Smooth muscle cell of the brain vasculature (primary cell): ENCODE data around the gene OR2AT4.
"Not testable (repeated sequence)": the region's sequence is repeated elsewhere in the genome, so short reads cannot be mapped to it uniquely, and the experiment has no call there.

Source experiments
- DNase-seq: peaks from one replicate; pipeline ENCODE4 v3.0.0-alpha.2; 2012; ENCODE audit warnings: low read depth, low spot score

The OR2AT4 gene

DNA sequence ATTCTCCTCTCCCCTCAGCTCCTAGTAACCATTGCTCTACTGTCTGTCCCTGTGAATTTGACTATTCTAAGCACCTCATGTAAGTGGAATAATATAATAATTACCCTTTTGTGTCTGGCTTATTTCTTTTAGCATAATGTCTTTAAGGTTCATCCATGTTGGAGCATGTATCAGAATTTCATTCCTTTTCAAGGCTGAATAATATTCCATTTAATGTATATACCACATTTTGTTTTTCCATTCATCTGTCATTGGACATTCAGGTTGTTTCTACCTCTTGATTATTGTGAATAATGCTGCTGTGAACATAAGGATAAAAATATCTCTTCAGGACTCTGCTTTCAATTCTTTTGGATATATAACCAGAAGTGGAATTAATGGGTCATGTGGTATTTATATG, 28.1 kb downstream of the OR2AT4 start:
- DNase-seq: no peak

DNA sequence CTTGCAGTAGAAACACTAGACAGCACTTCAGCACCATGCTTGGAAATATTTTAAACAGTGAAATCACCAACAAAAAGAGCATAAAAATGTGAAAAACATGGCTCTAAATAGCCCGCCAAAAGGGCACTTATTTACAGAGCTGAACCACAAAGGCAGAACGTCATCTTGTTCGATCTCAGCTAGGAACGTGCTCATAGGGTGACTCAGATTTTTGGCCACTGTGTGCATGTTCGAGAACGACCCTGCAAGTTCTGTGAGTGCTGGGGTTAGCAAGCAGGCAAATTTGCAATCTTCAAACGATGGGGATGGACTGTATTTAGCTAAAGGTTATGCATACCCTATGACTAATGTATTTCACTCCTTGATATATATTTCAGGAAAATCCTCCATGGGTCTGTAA, 30.6 kb downstream of the OR2AT4 start:
- DNase-seq: no peak

DNA sequence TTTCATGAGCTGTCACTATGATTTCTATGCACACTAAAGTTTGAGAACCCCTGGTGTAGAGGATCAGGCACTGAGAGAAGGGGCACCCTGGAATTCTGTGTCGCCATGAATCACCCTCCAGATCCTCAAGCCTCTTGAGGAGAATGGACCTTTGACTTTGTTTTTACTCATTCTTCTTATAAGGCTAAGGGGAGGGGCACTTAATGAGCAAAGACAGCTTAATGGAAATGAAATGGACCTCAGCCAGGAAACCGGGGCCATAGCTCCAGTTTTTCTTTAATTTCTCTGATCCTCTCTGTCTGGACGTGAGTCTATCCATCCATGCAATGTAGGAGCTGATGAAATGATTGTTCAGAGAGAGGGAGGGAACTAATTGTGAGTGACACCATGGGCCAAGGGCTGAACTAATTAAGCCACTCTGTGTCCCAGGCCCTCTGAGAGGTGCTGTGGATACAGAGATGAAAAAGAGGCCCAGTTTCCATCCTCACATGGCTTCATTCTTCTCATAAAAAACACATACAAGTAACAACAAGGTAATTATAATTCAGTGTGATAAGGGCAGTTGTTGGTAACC, 32.8 kb downstream of the OR2AT4 start:
- DNase-seq: no peak

DNA sequence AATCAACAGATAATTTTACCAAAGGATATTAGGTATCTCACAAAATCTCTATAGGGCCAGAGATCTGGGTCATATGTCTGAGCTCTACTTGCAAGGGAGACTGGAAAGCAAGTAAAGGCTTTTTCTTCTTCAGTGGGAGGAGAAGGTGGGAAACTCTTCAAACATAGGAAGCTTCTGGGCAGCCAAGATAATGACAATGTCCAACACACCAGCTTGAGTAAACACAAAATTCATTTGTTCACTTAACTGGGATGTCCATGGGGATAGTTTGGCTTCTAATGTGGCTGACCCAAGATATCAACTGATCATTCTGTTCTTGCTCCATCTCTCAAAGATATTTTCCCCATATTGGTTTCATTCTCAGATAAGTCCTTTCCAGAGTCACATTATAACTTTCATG, 37.4 kb downstream of the OR2AT4 start:
- DNase-seq: no peak

GRCh38 chr11:75056814-75057213, 39.9 kb downstream of the OR2AT4 start:
- no peak for DNase-seq

GRCh38 chr11:75055511-75055910, 41.2 kb downstream of the OR2AT4 start:
- DNase-seq: no peak

DNA sequence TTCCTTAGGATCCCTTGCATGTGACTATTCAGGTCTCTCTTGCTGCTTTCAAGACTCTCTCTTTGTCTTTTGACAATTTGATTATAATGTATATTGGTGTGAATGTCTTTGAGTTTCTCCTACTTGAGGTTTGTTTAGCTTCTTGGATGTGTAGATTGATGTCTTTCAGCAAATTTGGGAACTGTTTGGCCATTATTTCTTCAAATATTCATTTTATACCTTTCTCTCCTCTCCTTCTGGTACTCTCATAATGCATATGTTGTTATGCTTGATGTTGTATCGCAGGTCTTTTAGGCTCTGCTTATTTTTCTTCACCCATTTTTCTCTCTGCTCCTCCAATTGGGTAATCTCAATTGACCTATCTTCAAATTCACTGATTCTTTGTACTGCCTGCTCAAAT, 44.2 kb downstream of the OR2AT4 start:
- no peak for DNase-seq

DNA sequence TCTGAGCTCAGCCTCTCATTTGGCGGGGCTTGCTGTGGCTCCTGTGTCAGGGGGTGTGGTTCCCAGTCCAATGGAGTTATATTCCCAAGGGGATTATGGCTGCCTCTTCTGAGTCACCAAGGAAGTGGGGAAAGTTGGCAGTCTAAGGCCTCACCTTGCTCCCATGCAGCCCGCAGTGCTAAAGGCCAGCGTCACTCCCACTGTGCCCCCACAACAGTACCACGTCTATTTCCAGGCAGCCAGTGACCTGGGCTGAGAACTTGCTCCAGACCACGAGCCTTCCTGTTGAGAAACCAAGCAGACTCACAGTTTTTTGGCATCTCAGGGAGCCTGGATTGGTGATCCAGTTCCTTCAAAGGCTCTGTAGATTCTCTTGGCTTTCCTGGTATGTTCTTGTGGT, 45.6 kb downstream of the OR2AT4 start:
- no peak for DNase-seq

DNA sequence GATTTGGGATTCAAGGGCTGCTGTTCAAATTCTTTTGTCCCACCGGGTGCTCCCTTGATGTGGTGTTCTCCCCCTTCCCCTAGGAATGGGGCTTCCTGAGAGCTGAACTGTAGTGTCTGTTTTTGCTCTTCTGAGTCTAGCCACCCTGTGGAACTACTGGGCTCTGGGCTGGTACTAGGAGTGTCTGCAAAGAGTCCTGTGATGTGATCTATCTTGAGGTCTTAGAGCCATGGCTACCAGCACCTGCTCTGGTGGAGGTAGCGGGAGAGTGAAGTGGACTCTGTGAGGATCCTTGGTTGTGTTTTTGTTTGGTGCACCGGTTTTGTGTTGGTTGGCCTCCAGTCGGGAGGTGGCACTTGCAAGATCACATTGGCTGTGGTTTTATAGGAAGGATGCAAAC, 46.2 kb downstream of the OR2AT4 start:
- DNase-seq: no peak

- DNase-seq: not testable (repeated sequence)
These were observed 47.0 kb downstream of the OR2AT4 start for GRCh38 chr11:75049501-75050266.

DNA sequence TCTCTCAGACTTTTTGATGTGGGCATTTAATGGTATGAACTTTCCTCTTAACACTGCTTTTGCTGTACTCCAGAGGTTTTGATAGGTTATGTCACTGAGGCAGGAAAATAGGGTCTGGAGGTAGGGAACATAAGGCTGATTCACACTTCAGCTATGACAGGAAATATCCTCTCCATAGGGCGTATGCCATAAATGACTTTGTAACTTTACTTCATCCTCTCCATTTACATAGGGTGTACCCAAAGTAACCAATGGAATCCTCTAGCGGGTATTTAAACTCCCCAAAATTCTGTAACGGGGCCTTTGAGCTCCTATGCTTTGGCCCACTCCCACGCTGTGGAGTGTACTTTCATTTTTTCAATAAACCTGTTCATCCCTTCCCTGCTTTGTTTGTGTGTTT, 49.5 kb downstream of the OR2AT4 start:
- no peak for DNase-seq

- not testable (repeated sequence) for DNase-seq
These were observed 50.0 kb downstream of the OR2AT4 start for GRCh38 chr11:75046668-75047067.

DNA sequence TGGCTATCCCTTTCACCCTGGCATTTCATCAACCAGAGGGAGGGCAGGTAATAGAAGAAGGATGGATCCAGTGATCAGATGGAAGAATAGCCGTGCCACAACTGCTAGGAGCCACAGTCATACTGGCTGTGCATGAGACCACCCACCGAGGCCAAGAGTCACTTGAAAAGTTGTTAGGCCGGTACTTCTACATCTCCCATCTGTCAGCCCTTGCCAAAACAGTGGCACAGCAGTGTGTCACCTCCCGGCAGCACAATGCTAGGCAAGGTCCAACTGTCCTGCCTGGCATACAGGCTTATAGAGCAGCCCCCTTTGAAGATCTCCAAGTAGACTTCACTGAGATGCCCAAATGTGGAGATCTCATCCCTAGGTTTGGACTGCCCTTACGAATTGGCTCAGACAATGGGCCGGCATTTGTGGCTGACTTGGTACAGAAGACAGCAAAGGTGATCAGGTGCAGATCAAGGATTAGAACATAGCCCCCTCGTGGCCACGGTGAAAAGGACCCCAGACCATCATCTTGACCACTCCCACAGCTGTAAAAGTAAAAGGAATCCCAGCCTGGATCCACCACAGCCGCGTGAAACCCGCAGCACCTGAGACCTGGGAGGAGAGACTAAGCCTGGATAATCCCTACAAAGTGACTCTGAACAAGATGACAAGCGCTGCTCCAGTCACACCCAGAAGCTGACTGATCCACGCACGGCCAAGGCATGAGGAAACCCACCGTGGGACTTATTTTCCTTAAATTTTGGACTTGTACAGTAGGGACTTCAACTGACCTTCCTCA, 52.1 kb downstream of the OR2AT4 start:
- DNase-seq: not testable (repeated sequence)

- DNase-seq: not testable (repeated sequence)
These were observed 54.9 kb downstream of the OR2AT4 start for GRCh38 chr11:75041821-75042220.

- no peak for DNase-seq
These were observed 55.4 kb downstream of the OR2AT4 start for GRCh38 chr11:75041263-75041662.

- no peak for DNase-seq
These were observed 56.4 kb downstream of the OR2AT4 start for GRCh38 chr11:75040167-75040770.

- no peak for DNase-seq
These were observed 60.6 kb downstream of the OR2AT4 start for GRCh38 chr11:75035911-75036565.

GRCh38 chr11:75035256-75035655, 61.4 kb downstream of the OR2AT4 start:
- DNase-seq: no peak

DNA sequence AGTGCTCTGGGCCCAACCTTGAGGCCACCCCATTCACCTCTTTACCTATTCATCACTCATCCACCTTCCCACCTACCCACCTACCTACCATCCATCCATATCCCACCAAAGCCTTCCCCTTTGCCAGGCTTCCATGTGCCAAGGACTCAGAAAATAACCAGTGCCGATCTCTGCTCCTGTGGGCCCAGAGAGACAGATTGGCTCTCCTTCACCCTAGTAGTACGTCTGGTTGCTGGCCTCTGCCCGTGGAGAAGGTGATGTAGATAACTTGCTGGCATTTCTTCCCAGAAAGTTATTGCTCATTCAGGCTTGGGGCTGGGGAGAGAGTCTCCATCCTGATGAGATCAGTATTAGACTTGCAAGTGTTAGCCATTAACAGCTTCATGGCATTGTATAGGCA, 62.8 kb downstream of the OR2AT4 start:
- no peak for DNase-seq

DNA sequence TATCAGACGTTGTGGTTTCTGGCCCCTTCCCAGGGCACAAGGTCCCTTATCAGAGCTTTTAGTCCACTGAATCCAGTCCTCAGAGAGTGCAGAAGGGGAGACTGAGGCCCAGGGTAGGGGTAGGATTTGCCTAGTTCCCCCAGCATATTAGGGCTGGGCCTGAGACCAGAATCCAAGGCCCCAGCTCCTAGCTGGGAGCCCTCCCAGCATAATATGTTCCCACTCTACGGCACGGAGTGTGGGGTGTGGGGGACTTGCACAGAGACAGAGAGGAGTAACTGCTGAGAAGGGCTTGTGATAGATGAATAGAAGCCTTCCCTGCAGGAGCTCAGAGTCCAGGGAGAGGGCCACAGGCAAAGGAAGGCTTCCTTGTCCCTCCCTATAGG, 64.1 kb downstream of the OR2AT4 start:
- no peak for DNase-seq

DNA sequence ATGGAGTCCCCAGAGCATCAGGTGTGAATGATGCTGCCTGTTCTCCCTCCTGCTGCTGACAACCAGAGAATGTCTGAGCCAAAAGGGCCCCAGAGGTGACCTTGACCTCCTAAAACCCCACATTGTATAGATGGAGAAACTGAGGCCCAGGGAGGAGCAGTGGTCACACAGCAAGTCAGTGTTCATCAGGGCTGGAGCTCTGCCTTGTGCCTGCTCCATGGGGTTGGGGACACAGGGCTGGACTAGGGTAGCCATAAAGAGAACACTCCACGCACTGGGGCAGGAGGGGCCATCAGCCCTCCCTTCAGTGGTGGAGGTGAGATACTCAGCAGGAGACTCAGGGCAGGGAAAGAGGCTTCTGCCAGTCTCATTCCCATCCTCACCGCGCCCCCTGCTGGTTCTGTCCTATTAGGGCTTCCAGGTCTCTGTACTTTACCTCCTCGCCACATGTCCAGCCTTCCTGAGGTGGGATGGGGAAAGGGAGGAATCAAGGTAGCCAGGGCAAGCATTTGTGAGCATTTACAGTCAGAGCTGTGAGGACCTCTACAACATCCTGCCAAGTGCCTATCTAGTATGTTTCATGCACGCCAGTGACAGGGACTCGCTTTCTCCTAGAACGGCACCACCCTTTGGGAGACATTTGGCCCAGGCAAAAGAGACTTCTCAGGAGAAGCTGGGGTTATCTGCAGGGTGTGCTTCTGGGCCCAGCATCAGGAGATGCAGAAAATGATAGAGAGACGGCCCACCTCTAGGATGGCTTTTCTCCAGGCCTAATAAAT, 64.7 kb downstream of the OR2AT4 start:
- DNase-seq: no peak
